NCI-H460 (cell line): ENCODE measurements around the gene ERBIN. TPM values are rescaled to one million over a fixed set of nuclear protein-coding genes. Genes with fewer than 3 reads are reported as not detected.
A peak's percentile ranks its signal among the peaks of the same experiment; 100 is the strongest.

Experiments
- DNase-seq: peaks from one replicate; pipeline ENCODE4 v3.0.0-alpha.2; 2016; ENCODE audit warnings: low read depth; ENCODE audit errors: extremely low read depth
- total RNA-seq: library from RNA; depleted of rRNA; stranded (reverse); fragments of >200 nt; shearing (Covaris generic); gene quantifications from 2 replicates; pipeline ENCODE4 v1.2.3, GENCODE V29; 2014

Gene ERBIN
- total RNA-seq, 1 experiment from 2014 or later = 89.4 TPM

DNA sequence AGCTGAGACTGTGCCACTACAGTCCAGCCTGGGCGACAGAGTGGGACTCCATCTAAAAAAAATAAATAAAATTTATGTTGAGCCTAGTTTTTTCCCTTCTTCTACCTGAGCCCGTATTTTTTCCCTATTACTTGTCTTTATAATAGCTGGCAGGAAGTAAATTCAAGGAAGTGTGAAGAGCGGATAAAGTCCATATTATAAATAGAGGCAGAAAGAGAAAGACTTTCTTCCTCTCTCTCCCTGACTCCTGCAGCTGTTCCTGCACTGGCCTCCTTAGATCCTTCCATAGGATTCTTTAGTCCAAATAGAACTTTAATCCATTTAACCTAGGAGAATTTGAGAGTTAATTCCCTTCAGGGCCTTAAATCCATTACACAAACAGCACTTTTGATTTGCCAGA, 10.3 kb upstream of the ERBIN start:
- no peak for DNase-seq

DNA sequence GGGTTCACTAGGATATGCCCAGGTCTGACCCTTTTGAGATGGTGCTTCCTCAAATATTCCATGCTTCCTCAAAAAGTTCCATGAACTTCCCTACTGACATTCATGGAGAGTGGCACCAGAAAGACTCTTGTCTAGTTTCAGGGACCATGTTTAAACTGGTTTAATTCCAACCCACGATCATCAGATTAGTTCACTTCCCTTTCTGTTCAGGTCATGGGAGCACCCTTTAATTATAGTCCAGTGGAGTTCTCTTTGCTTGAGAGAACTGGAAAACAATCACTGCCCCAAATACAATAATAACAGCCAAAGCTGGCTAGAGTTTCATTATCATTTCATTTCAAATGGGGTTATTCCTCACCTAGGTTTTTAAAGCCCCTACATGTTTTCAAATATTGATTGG, 9.7 kb upstream of the ERBIN start:
- no peak for DNase-seq

DNA sequence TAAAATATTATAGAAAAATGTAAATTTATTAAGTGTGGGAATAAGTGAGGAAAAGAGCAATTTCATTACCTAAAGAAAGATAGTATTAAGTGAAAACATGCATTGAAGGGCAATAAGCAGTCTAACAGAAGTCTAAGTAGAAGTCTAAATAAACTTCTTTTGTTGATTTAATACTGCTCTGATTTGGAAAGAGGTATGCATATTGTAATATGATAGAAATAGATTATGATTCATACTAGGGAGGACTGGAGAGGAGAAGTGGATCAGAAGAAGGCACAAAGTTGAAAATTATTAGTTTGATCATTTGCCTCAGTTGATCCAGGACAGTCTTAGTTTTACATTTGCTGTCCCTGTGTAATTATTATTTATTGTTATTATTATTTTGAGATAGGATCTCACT, 6.6 kb upstream of the ERBIN start:
- no peak for DNase-seq

DNA sequence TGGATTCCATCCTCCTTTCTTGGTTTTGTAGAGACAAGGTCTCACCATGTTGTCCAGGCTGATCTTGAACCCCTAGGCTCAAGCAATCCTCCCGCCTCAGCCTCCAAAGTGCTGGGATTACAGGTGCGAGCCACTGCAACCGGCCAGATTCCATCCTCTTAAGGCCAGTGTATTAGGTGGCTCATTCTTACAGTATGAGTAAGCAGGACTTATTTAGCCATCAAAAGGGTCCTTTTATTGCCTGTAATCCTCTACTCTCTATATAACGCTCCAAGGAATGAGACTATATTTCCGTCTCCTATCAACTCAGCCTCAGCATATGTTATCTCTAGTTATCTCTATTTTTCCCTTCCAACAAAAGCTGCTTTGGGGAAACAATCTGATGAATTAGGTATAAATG, 3.0 kb upstream of the ERBIN start:
- no peak for DNase-seq

DNA sequence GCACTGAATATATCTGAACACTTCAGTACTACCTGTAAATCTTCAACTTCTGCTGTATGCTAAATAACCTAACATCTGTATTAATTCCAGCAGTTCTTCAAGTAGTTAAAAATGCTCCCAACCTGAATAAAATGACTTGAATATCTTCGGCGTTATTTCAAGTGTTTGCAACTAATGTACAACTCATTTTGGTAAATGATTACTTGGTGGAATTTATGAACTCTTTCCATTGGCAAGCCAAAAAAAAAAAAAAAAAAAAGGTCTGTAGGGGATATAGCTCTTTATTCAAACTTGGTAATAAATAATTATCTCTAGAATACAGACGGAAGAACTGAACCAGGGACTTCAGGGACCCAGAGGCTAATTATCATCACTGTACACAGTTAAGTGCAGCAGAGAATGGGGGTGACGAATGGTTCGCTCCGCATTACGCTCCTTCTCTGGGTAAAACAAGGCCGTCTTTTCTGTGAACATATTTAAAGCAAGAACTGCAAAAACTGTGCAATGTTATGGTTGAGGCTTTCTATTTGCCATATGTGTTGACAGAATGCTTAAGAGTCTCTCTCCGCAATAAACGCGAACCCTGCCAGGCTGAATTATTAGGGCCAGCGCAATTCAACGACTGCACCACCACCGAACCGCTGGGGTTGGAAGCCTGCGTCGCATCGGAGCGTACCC, 1.9 kb upstream of the ERBIN start:
- no peak for DNase-seq

DNA sequence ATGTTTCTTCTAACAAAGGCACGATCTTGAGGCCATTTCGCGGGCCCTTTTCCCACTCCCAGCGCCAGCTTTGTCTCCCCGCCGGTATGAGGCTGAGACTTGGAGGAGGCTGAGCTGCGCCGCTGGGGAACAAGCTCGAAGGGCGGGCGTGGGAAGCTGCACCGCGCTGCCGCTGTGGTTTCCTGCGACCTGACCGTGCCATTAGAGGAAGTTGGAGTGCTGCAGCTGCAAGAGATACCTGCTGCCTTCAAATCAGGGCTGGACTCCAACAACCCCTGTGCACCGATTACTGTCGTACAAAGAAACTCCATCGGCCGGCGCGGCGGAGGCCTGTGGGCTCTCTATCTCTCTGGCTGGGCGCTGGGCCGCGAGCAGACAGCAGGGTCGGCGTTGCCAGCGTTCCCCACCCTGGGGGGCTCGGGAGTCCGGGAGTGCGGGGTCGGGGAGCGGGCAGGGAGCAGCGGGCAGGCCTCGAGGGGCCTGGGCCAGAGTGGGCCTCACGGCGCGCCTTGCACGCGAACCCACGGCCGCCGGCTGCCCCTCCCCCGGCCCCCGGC, 1.3 kb upstream of the ERBIN start:
- no peak for DNase-seq

DNA sequence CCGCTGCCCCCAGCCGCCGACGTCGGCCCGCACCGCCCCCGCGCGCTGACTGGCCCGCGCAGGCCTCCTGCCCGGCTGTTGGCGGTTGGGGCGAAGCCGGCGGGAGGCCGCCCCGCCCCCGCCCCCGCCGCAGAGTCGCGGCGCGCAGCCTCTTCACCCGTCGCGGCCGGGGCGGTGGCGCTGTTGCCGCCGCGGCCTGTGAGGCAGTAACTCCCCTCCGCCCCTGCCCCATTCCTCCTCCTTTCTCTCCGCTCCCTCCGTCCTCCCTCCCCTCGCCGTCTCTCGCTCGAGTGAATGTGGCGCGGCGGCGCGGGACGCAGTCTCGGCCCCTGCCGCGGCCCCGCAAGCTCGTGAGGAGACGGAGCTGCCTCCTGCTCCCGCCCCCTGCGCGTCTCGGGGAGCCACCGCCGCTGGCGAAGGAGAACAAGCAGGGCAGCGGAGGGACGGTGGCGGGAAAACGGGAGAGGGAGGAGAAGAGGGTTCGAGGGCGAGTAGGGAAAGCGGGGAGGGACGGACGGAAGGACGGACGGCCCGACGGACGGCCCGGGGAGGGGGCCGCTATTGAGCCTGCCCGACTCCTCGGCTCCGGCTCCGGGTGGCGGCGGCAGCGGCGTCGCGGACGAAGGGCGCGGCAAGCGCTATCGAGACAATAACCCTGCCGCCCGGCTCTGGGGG, 637 bp upstream of the ERBIN start:
- DNase-seq = peak; percentile 74

DNA sequence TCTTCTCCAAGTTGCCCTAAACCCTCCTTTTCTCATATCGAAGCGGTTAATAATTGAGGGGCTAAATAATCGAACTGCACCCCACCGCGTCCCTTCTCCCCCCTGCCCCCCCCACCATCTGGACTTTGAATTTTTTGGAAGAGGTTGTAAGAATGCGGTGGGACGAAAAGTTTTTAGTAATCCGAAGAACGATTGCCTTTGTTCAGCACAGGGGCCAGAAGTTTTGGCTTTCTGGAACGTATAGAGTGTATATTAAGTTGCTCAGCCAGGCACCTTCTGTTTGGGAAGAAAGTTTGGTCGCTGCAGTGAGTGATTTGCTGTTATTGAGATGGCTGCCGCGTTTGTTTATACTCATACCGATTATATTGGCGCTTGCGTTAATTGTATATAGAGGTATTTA, 518 bp downstream of the ERBIN start:
- DNase-seq = no peak

DNA sequence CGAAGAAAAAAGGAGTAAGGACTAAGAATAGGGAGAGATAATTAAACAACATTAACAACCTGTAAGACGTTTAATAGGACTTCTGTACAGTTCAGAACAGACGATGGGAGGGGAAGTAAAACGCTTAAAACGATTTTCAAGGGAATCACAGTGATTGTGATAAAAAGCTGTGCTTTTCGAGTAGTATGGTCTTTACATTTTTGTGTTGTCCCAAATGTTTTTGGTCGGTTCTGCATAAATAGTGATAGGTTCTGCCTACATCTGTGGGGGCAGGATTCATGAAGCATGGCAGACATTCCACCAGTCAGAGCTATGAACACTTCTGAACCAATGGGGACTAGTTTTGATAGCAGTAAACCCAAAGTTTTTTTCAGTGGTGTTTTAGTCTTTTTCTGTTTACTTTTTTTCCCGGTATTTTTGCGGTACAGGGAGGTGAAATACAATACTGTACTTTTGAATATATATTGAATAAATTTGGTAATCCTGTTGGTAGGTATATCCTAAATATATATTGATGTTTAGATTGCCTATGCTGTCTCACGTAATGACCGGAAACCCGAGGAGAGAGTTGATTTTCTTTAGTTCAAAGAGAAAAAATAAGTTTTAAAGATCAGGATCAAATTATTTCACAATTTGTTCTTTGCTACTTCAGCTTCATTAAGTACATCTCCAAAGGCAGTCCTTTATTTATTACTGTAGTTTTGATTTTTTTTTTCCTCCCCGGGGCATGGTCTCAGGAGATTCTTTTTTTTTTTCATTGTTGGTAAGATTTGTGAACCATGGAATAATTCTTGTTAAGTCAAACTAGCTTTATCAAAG, 1.3 kb downstream of the ERBIN start:
- DNase-seq = no peak

DNA sequence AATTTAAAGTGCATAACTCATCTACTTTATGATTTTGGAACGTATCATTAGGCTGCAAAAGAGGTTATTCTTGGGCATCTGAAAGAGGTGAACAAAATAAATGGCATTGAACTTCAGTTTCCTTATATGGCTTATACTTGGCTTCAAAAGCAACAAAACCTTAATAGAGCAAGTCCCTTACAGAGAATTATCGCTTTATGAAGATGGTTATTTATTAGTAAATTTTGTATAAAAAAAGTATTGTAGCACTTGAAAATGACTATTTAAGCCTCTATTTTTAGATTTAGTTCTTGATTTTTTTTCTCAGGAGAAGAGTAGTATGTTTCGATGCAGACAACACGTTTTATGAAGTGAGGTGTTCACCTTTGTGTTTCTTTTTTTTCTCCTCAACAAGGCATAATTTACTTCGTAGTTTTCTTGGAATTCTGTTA, 2.0 kb downstream of the ERBIN start:
- DNase-seq = no peak

DNA sequence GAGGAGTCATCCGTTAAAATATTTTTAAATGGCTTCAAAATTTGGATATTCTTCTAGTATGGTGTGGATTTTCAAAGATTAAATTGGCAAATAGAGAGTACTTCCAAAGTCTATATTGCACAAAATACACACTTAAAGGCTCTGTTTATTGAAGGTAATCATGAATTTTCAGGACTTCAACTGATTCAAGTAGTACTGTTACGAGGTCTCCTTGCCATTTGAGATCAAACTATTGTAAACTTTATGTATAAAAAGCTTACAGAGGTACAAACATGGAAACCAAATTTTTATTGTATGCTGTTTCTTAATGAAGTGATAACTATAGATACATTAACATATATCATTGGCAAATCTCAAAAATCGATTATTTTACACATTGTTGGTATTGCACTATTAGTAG, 2.5 kb downstream of the ERBIN start:
- no peak for DNase-seq

DNA sequence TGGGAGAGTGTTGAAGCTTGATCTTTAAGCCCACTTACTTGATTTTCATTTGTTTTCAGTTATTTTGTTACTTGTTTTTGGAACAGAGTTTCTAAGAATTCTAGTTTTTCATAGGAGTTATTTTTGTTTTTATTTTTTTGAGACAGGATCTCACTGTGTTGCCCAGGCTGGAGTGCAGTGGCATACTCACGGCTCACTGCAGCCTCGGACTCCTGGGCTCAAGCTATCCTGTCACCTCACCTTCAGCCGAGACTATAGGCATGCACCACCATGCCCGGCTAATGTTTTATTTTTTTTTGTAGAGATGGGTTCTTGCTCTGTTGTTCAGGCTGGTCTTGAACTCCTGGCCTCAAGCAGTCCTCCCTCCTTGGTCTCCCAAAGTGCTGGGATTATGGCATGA, 6.3 kb downstream of the ERBIN start:
- no peak for DNase-seq

DNA sequence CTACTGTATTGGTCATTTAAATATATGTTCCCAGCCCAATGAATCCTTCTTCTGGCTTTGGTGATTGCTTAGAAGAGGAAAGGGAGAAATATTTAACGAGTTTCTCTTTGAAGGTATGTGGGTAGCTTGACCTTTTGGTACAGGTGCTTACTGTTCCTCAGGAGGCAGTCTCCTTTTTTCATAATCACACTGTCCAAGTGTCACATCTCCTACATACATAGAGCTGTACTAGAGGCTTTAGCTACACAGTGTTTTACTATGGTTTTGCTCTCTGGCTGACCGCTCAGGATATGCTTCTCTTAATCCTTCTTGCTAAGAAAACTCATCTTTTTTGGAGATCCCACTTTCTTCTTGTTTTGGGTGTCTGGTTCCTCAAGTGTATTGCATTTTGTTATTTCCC, 6.9 kb downstream of the ERBIN start:
- no peak for DNase-seq

DNA sequence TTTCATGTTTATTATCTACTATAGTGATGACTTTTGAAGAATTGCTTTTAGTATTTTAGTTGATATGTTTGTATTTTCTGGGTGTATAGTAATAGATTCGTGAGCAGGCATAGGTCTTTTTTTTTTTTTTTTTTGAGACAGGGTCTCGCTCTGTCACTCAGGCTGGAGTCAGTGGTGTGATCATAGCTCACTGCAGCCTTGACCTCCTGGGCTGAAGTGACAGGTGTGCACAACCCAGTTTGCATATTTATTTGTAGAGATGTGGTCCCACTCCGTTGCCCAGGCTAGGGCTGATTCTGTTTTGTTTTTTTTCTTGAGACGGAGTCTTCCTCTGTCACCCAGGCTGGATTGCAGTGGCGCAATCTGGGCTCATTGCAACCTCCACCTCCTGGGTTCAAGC, 11.9 kb downstream of the ERBIN start:
- no peak for DNase-seq

DNA sequence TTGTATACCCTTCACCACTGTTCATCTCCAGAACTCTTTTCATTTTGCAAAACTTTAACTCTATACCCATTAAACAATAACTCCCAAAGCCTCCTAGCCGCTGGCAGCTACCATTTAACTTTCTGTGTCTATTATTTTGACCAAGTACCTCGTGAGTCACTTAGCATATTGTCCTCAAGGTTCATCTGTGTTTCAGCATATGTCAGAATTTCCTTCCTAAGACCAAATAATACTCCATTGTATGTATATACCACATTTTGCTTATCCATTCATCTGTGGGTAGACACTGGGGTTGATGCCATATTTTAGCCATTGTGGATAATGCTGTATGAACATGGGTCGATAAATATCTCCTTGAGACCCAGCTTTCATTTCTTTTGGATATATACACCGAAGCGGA, 17.4 kb downstream of the ERBIN start:
- DNase-seq = no peak

DNA sequence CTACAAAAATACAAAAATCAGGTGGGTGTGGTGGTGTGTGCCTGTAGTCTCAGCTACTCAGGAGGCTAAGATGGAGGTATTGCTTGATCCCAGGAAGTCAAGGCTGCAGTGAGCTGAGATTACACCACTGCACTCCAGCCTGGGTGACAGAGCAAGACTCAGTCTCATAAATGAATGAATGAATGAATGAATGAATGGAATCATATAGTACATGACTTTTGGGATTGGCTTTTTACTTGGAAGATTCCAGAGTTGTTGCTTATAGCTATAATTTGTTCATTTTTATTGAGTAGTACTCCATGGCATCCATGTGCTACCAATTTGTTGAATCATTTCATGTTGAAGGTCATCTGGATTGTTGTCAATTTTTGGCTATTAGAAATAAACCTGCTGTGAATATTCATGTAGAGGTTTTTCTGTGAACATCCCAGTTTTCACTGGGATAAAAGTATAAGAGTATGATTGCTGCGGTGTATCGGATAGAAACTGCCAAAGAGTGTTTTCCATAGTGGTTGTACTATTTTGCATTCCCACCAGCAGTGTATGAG, 19.9 kb downstream of the ERBIN start:
- no peak for DNase-seq

DNA sequence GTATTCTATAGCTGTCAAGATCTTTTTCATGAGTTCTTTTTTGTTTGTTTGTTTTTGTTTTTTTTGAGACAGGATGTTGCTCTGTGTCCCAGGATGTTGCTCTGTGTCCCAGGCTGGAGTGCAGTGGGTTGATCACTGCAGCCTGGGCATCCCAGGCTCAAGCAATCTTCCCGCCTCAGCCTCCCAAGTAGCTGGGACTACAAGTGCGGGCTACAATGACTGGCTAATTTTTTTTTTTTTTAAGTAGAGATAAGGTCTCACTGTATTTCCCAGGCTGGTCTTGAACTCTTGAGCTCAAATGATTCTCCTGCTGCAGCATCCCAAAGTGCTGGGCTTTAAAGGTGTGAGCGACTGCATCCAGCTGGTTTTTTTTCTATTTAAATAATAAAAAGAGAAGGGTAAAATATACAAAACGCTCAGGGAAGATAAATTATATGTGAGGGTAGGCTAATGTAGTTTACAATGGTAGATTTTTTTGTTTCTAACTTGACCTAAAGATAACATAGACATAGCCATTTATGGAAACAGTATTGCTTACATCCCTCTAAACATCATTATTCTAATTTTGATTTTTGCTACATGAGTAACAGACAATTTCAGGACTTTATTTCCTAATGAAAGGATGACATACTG, 21.9 kb downstream of the ERBIN start:
- DNase-seq = no peak

DNA sequence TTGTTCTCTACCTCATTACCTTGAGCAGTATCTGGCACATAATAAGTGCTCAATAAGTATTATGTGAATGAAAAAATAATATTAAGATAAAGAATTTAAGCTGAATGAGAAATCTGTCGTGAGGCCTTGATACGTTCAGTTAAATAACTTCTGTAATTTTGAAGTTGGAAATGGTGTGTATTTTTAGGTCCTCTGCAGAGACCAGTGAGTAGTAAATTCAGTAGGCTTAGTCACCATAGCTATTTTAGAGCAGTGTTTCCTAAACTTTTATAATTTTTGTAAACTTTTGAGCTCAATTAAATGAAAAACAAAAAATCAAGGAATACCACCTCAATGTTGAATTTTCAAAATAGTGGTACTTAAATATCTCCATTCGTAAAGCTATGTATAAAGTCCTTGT, 25.0 kb downstream of the ERBIN start:
- no peak for DNase-seq

DNA sequence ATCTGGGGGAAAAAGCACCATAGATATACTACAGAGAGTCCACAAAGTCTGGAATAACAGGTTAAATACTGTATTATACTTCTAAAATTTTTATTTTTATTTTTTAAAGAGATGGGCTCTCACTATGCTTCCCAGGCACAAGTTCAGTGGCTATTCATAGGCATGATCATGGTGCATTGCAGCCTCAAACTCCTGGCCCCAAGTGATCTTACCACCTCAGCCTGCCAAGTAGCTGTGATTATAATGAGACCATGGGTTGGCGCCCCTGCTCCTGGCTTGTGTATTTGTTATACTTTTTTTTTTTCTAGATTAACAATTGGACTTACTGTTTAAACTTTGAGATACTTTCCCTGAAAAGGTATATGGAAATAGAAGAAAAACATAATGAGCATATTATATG, 25.9 kb downstream of the ERBIN start:
- DNase-seq = no peak

DNA sequence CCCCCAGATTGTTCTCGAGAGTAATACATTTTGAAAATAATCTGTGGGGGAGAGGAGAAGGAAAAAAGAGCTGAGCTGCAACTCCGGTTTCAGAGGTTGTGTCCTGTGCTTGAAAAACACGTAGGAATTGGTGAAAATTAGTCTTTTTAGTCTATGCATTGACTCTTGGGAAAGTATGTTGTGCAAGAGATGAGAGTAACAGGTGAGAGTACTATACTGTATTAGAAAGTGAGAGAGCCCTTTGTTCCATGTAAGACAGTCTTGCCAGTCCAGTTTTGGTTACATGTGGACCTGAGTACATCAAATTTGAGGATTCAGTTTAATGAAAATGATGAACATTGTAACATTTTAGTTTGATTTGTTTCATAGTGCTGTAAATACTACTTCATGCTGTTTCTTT, 27.8 kb downstream of the ERBIN start:
- no peak for DNase-seq

DNA sequence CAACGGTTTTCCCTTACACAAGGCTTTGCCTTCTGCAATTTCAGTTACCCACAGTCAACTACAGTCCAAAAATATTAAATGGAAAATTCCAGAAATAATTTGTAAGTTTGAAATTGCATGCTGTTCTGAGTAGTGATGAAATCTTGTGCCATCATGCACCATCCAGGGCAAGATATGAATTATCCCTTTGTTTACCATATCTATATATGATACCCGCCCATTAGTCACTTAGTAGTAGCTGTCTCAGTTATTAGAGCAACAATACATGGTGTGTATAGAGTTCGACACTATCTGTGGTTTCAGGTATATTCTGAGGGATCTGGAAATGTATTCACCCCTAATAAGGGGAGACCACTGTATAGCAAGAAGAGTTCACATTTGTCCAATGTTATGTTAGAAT, 29.4 kb downstream of the ERBIN start:
- no peak for DNase-seq
